ENCODE results near the gene TNIK. TPM values are rescaled to one million over a fixed set of nuclear protein-coding genes. Genes with fewer than 3 reads are reported as not detected.

TNIK gene
- total and polyA plus RNA-seq, 2 experiments from 2014 or later, result 14.6 to 34.3 TPM

DNA sequence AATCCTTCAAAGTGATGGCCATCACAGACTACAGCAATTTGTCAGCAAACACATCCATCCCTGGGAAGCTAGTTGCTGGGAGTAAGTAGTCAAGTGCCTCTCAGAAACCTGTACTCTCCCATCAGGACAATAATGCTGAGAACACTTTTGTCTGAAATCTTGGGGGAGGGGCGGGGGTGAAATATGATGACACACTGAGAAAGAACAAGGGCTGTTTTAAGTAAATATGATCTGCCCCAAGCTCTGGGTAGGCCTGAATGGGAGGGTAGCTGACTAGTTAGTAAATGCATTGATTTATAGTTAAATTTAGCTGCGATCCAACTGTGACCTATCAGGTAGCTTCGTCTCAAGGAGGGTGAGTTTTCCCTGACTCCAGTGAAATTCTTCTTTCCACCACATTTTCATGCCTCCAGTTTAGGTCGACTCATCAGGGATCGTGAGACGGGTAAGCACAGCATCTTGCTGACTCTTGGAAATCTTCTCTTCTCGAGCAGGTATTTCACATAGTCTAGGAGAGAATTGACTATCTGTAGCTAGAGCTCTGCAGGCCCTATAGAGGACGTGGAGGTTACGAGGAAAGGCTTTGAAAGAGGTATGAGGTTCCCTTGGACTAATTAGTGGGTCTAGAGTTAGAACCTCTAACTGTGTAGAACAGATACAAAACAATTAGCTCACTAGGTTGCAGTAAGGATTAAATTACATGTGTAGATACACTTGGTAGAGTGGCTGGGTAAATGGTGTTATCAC, 220.3 kb downstream of the TNIK start:
- H3F3A ChIP-seq (replicated peaks; ENCODE audit: low read depth), result no peaks in the 10 kb centered on the region
- H3K27me3 Mint-ChIP-seq (ENCODE audit: insufficient read depth, low read depth, poor library complexity), result peaks cover 5% of the 10 kb centered on the region
- H4K20me1 ChIP-seq (replicated peaks; ENCODE audit: insufficient read depth), result 0 out of 2 replicates have a peak, but pooled peaks cover 5% of the 10 kb centered on the region
- H3K27ac Mint-ChIP-seq, result no peak overlapping the region
- no peaks in the 10 kb centered on the region for H3K9me3 Mint-ChIP-seq
- H3K27me3 ChIP-seq (ENCODE audit: insufficient read depth), result no peaks in the 10 kb centered on the region
- H3K36me3 Mint-ChIP-seq (ENCODE audit: low read depth), result 0 out of 3 replicates have a peak, but pooled peaks cover 5% of the 10 kb centered on the region
- no peak overlapping the region for H3K27ac ChIP-seq (ENCODE audit: low read depth)
- 0 out of 2 replicates have a peak, but pooled peaks cover 4% of the 10 kb centered on the region for H3K79me2 ChIP-seq (replicated peaks; ENCODE audit: insufficient read depth)
- H3K4me3 ChIP-seq, result no peak overlapping the region
- no peak overlapping the region for H3K4me2 ChIP-seq
- TF ChIP-seq, protein P1, sequence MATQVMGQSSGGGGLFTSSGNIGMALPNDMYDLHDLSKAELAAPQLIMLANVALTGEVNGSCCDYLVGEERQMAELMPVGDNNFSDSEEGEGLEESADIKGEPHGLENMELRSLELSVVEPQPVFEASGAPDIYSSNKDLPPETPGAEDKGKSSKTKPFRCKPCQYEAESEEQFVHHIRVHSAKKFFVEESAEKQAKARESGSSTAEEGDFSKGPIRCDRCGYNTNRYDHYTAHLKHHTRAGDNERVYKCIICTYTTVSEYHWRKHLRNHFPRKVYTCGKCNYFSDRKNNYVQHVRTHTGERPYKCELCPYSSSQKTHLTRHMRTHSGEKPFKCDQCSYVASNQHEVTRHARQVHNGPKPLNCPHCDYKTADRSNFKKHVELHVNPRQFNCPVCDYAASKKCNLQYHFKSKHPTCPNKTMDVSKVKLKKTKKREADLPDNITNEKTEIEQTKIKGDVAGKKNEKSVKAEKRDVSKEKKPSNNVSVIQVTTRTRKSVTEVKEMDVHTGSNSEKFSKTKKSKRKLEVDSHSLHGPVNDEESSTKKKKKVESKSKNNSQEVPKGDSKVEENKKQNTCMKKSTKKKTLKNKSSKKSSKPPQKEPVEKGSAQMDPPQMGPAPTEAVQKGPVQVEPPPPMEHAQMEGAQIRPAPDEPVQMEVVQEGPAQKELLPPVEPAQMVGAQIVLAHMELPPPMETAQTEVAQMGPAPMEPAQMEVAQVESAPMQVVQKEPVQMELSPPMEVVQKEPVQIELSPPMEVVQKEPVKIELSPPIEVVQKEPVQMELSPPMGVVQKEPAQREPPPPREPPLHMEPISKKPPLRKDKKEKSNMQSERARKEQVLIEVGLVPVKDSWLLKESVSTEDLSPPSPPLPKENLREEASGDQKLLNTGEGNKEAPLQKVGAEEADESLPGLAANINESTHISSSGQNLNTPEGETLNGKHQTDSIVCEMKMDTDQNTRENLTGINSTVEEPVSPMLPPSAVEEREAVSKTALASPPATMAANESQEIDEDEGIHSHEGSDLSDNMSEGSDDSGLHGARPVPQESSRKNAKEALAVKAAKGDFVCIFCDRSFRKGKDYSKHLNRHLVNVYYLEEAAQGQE (IDR thresholded peaks at IDR 0.05; ENCODE audit: unreplicated experiment), result no peak
- TF ChIP-seq POLR2AphosphoS5 (IDR thresholded peaks at IDR 0.05; ENCODE audit: low read depth), result no peak
- TF ChIP-seq, protein P2, sequence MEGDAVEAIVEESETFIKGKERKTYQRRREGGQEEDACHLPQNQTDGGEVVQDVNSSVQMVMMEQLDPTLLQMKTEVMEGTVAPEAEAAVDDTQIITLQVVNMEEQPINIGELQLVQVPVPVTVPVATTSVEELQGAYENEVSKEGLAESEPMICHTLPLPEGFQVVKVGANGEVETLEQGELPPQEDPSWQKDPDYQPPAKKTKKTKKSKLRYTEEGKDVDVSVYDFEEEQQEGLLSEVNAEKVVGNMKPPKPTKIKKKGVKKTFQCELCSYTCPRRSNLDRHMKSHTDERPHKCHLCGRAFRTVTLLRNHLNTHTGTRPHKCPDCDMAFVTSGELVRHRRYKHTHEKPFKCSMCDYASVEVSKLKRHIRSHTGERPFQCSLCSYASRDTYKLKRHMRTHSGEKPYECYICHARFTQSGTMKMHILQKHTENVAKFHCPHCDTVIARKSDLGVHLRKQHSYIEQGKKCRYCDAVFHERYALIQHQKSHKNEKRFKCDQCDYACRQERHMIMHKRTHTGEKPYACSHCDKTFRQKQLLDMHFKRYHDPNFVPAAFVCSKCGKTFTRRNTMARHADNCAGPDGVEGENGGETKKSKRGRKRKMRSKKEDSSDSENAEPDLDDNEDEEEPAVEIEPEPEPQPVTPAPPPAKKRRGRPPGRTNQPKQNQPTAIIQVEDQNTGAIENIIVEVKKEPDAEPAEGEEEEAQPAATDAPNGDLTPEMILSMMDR (conservative IDR thresholded peaks at IDR 0.05; ENCODE audit: low read depth in 2 of 2), result no peak
- TF ChIP-seq NANOG (IDR thresholded peaks at IDR 0.05; ENCODE audit: borderline replicate concordance), result no peak
- TF ChIP-seq ZNF114 (CRISPR knock-in tag; IDR thresholded peaks at IDR 0.05), result no peak
- TF ChIP-seq EZH2phosphoT487 (IDR thresholded peaks at IDR 0.05; ENCODE audit: unreplicated experiment), result no peak
- no peak for TF ChIP-seq ZNF331 (CRISPR knock-in tag; IDR thresholded peaks at IDR 0.05; ENCODE audit: low read depth)
- TF ChIP-seq CREB1 (CRISPR knock-in tag; IDR thresholded peaks at IDR 0.05; ENCODE audit: low read depth), result no peak
- TF ChIP-seq EZH2 (IDR thresholded peaks at IDR 0.05; ENCODE audit: low read depth, unreplicated experiment), result no peak
- TF ChIP-seq ZNF462 (CRISPR knock-in tag; IDR thresholded peaks at IDR 0.05), result no peak
- no peak for TF ChIP-seq JUNB (IDR thresholded peaks at IDR 0.05; ENCODE audit: unreplicated experiment)
- no peak for TF ChIP-seq STAT1 (IDR thresholded peaks at IDR 0.05; ENCODE audit: unreplicated experiment)
- TF ChIP-seq ETS1 (IDR thresholded peaks at IDR 0.05), result no peak
- DNase-seq (ENCODE audit: low spot score) (no peak), ATAC-seq (no peak)
- H3K9me2 ChIP-seq (ENCODE audit: insufficient read depth), result no peaks in the 10 kb centered on the region
- peaks cover 37% of the 10 kb centered on the region for H3K4me1 Mint-ChIP-seq
- no peak overlapping the region for H2AFZ ChIP-seq
- peaks cover 17% of the 10 kb centered on the region for H3K4me1 ChIP-seq (ENCODE audit: insufficient read depth)
- H3K4me3 Mint-ChIP-seq, result no peak overlapping the region
- no peaks in the 10 kb centered on the region for H3K36me3 ChIP-seq (ENCODE audit: insufficient read depth)
